SK-N-MC (cell line): ENCODE data around the gene ASB15.

ENCODE experiments used
- DNase-seq: peaks from one replicate; pipeline ENCODE4 v3.0.0-alpha.2; 2011; ENCODE audit warnings: low read depth, low spot score
- H3K27ac ChIP-seq: fragments of 200-600 bp; sonication (generic); 2 replicates; pipeline ENCODE4 v1.5.1; 2016; ENCODE audit warnings: mixed run types
- H3K36me3 ChIP-seq: fragments of 200-600 bp; sonication (generic); 2 replicates; pipeline ENCODE4 v1.6.1; 2017; ENCODE audit warnings: antibody characterized with exemption, low read length, mixed read lengths; ENCODE audit not compliant: insufficient read depth
- H3K4me3 ChIP-seq: fragments of 200-600 bp; sonication (generic); 2 replicates; pipeline ENCODE4 v1.5.1; 2016
- H3K9ac ChIP-seq: fragments of 200-600 bp; sonication (generic); 2 replicates; pipeline ENCODE4 v1.8.0; 2017; ENCODE audit warnings: mixed run types, mixed read lengths; ENCODE audit not compliant: insufficient read length
- H3K9me3 ChIP-seq: fragments of 200-600 bp; sonication (generic); 2 replicates; pipeline ENCODE4 v1.6.1; 2017; ENCODE audit warnings: low read depth, mild to moderate bottlenecking, antibody characterized with exemption, low read length, moderate library complexity, mixed read lengths
- EZH2 ChIP-seq: fragments of 200-600 bp; sonication (generic); IDR thresholded peaks from one replicate; pipeline ENCODE4 v1.6.1; 2017; ENCODE audit warnings: antibody characterized with exemption
- FOXP2 ChIP-seq: optimal IDR thresholded peaks from 2 replicates; pipeline ENCODE3; 2011; ENCODE audit warnings: mild to moderate bottlenecking, moderate library complexity; ENCODE audit not compliant: insufficient read depth; ENCODE audit errors: extremely low read length, control extremely low read depth
- POLR2AphosphoS5 ChIP-seq: IDR thresholded peaks from 2 replicates; pipeline ENCODE4 v1.6.1; 2012; ENCODE audit warnings: mild to moderate bottlenecking, low read depth, low read length, borderline replicate concordance

ASB15 gene

GRCh38 chr7:123652406-123652805, 50.8 kb downstream of the ASB15 start:
- no peak for DNase-seq
- no peaks in the 10 kb centered on the region for H3K9me3 ChIP-seq
- H3K4me3 ChIP-seq: no peak overlapping the region
- H3K36me3 ChIP-seq: no peaks in the 10 kb centered on the region
- TF ChIP-seq EZH2 (no peak), FOXP2 (no peak), POLR2AphosphoS5 (no peak)
- no peak overlapping the region for H3K27ac ChIP-seq
- no peak overlapping the region for H3K9ac ChIP-seq

GRCh38 chr7:123653162-123653561, 51.5 kb downstream of the ASB15 start:
- Histone ChIP-seq H3K9me3 (no peaks in the 10 kb centered on the region), H3K27ac (no peak overlapping the region), H3K4me3 (no peak overlapping the region), H3K36me3 (no peaks in the 10 kb centered on the region), H3K9ac (no peak overlapping the region)
- TF ChIP-seq POLR2AphosphoS5: no peak
- no peak for TF ChIP-seq FOXP2
- TF ChIP-seq EZH2: no peak
- DNase-seq: no peak

GRCh38 chr7:123655614-123656013, 54.0 kb downstream of the ASB15 start, which contains the start of gene LMOD2:
Gene LMOD2 (plus strand): TSS chr7:123655866. CDS start chr7:123655964, 98 bp downstream.
- H3K9me3 ChIP-seq: no peaks in the 10 kb centered on the region
- no peak within 1 kb of the TSS for H3K4me3 ChIP-seq
- TF ChIP-seq FOXP2: no peak
- TF ChIP-seq POLR2AphosphoS5: no peak
- TF ChIP-seq EZH2: no peak
- H3K36me3 ChIP-seq: no peaks in the 10 kb centered on the region
- H3K9ac ChIP-seq: no peak within 1 kb of the TSS
- no peak for DNase-seq
- H3K27ac ChIP-seq: no peak within 1 kb of the TSS

- Histone ChIP-seq H3K36me3 (no peaks in the 10 kb centered on the region), H3K4me3 (no peak overlapping the region), H3K9me3 (no peaks in the 10 kb centered on the region), H3K9ac (no peak overlapping the region), H3K27ac (no peak overlapping the region)
- no peak for TF ChIP-seq FOXP2
- no peak for TF ChIP-seq POLR2AphosphoS5
- TF ChIP-seq EZH2: no peak
- no peak for DNase-seq
Observed at GRCh38 chr7:123656544-123657303, 55.1 kb downstream of the ASB15 start.

GRCh38 chr7:123657304-123657685, 55.7 kb downstream of the ASB15 start:
- TF ChIP-seq FOXP2 (no peak), EZH2 (no peak)
- Histone ChIP-seq H3K27ac (no peak overlapping the region), H3K9ac (no peak overlapping the region), H3K36me3 (no peaks in the 10 kb centered on the region), H3K4me3 (no peak overlapping the region), H3K9me3 (no peaks in the 10 kb centered on the region)
- no peak for DNase-seq

- H3K4me3 ChIP-seq: no peak overlapping the region
- H3K9me3 ChIP-seq: no peaks in the 10 kb centered on the region
- TF ChIP-seq FOXP2 (no peak), EZH2 (no peak), POLR2AphosphoS5 (no peak)
- DNase-seq: no peak
- H3K27ac ChIP-seq: no peak overlapping the region
- H3K36me3 ChIP-seq: no peaks in the 10 kb centered on the region
- H3K9ac ChIP-seq: no peak overlapping the region
Observed at GRCh38 chr7:123658023-123658422, 56.4 kb downstream of the ASB15 start.

GRCh38 chr7:123660514-123661354, 59.1 kb downstream of the ASB15 start:
- H3K27ac ChIP-seq: no peak overlapping the region
- H3K9me3 ChIP-seq: no peaks in the 10 kb centered on the region
- no peaks in the 10 kb centered on the region for H3K36me3 ChIP-seq
- TF ChIP-seq EZH2 (no peak), FOXP2 (no peak), POLR2AphosphoS5 (no peak)
- no peak overlapping the region for H3K4me3 ChIP-seq
- H3K9ac ChIP-seq: no peak overlapping the region
- DNase-seq: no peak

GRCh38 chr7:123661765-123662164, 60.1 kb downstream of the ASB15 start:
- DNase-seq: no peak
- Histone ChIP-seq H3K4me3 (no peak overlapping the region), H3K9me3 (no peaks in the 10 kb centered on the region), H3K9ac (no peak overlapping the region), H3K27ac (no peak overlapping the region), H3K36me3 (no peaks in the 10 kb centered on the region)
- TF ChIP-seq POLR2AphosphoS5: no peak
- TF ChIP-seq FOXP2: no peak
- no peak for TF ChIP-seq EZH2
